ENCODE results near the gene GPR153. TPM values are rescaled to one million over a fixed set of nuclear protein-coding genes. Genes with fewer than 3 reads are reported as not detected.
"Not testable (repeated sequence)": the region's sequence is repeated elsewhere in the genome, so short reads cannot be mapped to it uniquely, and the experiment has no call there.

GPR153 gene
- total RNA-seq: 10 to 100 TPM in 1 of 6 experiments, 1 to 10 TPM in 5; 1.5 to 34.6 (median 6.6) TPM
- long read RNA-seq: 0 reads

DNA sequence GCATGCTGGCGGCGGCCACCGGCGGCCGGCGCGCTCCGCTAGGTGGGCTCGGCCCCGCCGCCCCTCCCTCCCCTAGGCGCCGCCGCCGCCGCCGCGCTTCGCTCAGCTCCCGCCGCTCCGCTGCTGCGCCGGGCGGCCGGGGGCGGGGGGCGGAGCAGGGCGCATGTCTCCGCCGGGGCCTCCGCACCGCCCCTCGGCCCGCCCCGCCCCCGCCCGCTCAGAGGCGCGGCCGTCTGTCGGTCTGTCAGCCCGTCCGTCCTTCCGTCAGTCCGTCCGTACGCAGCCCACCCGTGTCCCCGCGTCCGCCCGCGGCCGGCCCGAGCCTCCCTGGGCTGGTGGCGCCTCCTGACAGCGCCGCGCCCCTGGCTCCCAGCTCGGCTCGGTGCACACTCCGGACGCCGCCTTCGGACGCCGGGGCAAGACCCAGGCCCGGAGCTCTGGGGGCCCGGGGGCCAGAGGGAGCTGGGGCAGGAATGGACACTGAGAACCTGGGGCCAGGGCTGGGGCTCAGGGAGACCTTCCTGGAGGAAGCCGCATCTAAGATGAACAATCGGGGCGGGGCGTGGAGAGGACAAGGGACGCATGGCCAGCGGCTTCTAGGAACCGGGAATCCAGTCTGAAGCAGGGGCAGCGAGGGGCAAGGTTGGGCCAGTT is at the start of gene GPR153:
GPR153 (minus strand) TSS at position 138 of the 654 bp plus-strand sequence. CDS start 6,193 bp downstream, outside the sequence.
- no peaks in the 10 kb centered on the region for H3K36me3 ChIP-seq
- no peaks in the 10 kb centered on the region for H3K27me3 ChIP-seq
- WGBS (ENCODE audit: insufficient coverage, low coverage, low lambda C conversion rate, missing lambda C conversion rate): 4% methylated on average over 4 of the region's 78 CpGs
- TF ChIP-seq, protein P1, sequence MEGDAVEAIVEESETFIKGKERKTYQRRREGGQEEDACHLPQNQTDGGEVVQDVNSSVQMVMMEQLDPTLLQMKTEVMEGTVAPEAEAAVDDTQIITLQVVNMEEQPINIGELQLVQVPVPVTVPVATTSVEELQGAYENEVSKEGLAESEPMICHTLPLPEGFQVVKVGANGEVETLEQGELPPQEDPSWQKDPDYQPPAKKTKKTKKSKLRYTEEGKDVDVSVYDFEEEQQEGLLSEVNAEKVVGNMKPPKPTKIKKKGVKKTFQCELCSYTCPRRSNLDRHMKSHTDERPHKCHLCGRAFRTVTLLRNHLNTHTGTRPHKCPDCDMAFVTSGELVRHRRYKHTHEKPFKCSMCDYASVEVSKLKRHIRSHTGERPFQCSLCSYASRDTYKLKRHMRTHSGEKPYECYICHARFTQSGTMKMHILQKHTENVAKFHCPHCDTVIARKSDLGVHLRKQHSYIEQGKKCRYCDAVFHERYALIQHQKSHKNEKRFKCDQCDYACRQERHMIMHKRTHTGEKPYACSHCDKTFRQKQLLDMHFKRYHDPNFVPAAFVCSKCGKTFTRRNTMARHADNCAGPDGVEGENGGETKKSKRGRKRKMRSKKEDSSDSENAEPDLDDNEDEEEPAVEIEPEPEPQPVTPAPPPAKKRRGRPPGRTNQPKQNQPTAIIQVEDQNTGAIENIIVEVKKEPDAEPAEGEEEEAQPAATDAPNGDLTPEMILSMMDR (IDR thresholded peaks at IDR 0.05): no peak
- ATAC-seq (peak; percentile 59 to 73 (median 65)), DNase-seq (peak in 2 of 3 donors; percentile 56 to 70)
- H3K27ac ChIP-seq: peak within 1 kb of the TSS in 2 of 3 donors; percentile 51 to 75
- no peaks in the 10 kb centered on the region for H3K9me3 ChIP-seq
- intact Hi-C loops (cut with DNase I): no loop called here
- H3K4me1 ChIP-seq: peaks cover 0 to 12% (median 5%) of the 10 kb centered on the region in 4 donors
- H3K4me3 ChIP-seq: peak within 1 kb of the TSS; percentile 42 to 73 (median 71)

DNA sequence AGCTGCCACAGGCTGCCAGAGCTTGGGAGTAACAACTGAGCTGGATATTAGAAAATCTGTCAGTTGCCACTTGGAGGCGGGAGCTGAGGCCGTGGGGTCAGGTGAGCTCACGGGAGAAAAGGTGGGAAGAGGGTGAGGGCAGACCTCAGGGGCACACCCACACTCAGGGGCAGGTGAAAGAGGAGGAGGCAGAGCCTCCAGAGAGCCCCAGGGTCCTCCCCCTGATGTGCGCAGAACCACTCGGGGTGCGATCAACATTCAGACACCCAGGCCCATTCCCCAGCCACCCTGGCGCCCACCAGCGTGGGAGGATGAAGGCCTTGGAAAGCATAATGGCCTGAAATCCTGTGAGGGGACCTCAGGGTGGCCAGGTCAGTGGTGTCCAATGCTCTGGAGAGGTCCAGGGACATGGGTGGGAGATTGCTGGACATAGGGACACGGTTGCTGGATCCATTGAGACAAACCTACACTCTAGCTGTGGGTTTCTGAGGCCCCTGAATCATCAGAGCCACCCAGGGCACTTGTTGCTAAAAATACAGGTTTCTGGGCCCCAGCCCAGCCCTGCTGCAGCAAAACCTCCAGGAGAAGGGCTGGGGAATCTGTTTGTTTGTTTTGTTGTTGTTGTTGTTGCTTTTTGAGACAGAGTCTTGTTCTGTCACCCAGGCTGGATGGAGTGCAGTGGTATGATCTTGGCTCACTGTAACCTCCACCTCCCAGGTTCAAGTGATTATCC is 49.4 kb upstream of the GPR153 start:
- intact Hi-C loops (cut with DNase I): no loop called here
- Histone ChIP-seq H3K27me3 (no peaks in the 10 kb centered on the region), H3K27ac (no peak overlapping the region), H3K4me1 (no peaks in the 10 kb centered on the region), H3K9me3 (no peaks in the 10 kb centered on the region), H3K36me3 (no peaks in the 10 kb centered on the region), H3K4me3 (no peak overlapping the region)
- 96% methylated on average over 3 of the region's 9 CpGs for WGBS (ENCODE audit: insufficient coverage, low coverage, low lambda C conversion rate, missing lambda C conversion rate)
- DNase-seq (no peak), ATAC-seq (no peak)
- no peak for TF ChIP-seq POLR2A (IDR thresholded peaks at IDR 0.05)
- TF ChIP-seq, protein P1 (IDR thresholded peaks at IDR 0.05): no peak

DNA sequence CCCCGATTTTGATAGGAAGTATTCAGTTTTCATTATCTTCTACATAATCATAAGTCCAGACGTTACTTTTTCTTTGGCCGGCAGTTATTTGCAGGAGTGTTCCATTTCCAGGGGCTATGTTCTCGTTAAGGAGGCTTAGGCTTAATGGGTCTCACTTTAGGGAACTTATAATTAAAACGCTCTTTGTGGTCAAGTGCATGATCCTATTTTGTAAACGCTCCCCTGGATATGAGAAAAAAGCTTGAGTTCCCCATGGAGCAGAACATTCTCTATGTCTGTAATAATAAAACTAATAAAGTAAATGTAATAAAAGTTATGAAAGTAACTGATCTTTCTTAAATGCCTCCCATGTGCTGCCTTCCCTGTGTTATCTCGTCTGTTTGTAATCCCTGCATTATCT is 48.7 kb upstream of the GPR153 start:
- DNase-seq (no peak), ATAC-seq (no peak)
- H3K9me3 ChIP-seq: no peaks in the 10 kb centered on the region
- 90% methylated on average over 7 of the region's 7 CpGs for WGBS (ENCODE audit: insufficient coverage, low coverage, low lambda C conversion rate, missing lambda C conversion rate)
- H3K36me3 ChIP-seq: no peaks in the 10 kb centered on the region
- intact Hi-C loops (cut with DNase I): no loop called here
- no peaks in the 10 kb centered on the region for H3K27me3 ChIP-seq
- no peak overlapping the region for H3K4me3 ChIP-seq
- no peaks in the 10 kb centered on the region for H3K4me1 ChIP-seq
- H3K27ac ChIP-seq: no peak overlapping the region
- TF ChIP-seq POLR2A (IDR thresholded peaks at IDR 0.05): no peak

DNA sequence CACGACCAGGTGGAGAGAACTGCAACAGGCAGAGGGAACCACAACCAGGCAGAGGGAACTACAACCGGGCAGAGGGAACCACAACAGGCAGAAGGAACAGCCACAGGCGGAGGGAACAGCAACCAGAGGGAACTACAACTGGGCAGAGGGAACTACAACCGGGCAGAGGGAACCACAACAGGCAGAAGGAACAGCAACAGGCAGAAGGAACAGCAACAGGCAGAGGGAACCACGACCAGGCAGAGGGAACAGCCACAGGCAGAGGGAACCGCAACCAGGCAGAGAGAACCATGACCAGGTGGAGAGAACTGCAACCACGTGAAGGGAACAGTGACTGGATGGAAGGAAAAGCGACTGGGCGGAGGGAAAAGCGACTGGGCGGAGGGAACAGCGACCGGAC is 47.6 kb upstream of the GPR153 start:
- Histone ChIP-seq H3K27me3 (no peaks in the 10 kb centered on the region), H3K36me3 (no peaks in the 10 kb centered on the region), H3K9me3 (no peaks in the 10 kb centered on the region), H3K4me3 (no peak overlapping the region), H3K27ac (no peak overlapping the region), H3K4me1 (no peaks in the 10 kb centered on the region)
- ATAC-seq: no peak
- TF ChIP-seq, protein P1 (IDR thresholded peaks at IDR 0.05): no peak
- TF ChIP-seq POLR2A (IDR thresholded peaks at IDR 0.05): no peak
- WGBS (ENCODE audit: insufficient coverage, low coverage, low lambda C conversion rate, missing lambda C conversion rate): 95% methylated on average over 6 of the region's 13 CpGs
- no peak for DNase-seq
- intact Hi-C loops (cut with DNase I): no loop called here

DNA sequence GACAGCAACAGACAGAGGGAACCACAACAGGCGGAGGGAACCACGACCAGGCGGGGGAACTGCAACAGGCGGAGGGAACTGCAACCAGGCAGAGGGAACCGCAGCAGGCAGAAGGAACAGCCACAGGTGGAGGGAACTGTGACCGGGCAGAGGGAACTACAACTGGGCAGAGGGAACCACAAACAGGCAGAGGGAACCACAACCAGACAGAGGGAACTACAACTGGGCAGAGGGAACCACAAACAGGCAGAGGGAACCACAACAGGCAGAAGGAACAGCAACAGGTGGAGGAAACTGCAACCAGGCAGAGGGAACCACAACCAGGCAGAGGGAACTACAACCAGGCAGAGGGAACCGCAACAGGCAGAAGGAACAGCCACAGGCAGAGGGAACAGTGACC is 46.8 kb upstream of the GPR153 start:
- 77% methylated on average over 6 of the region's 7 CpGs for WGBS (ENCODE audit: insufficient coverage, low coverage, low lambda C conversion rate, missing lambda C conversion rate)
- H3K4me3 ChIP-seq; H3K27me3 ChIP-seq; H3K4me1 ChIP-seq; ATAC-seq; H3K9me3 ChIP-seq; intact Hi-C loops (cut with DNase I); H3K36me3 ChIP-seq; H3K27ac ChIP-seq; DNase-seq: not testable (repeated sequence)
